Panc1 (cell line): ENCODE data around the gene RMDN3. TPM values are rescaled to one million over a fixed set of nuclear protein-coding genes. Genes with fewer than 3 reads are reported as not detected.

Experiments
- ATAC-seq: fragments of 200-7000 bp; cut with Tn5 transposase; 2 replicates; pipeline ENCODE4 v1.9.1; 2020; ENCODE audit warnings: mild to moderate bottlenecking, moderate library complexity
- BruUV-seq: library from RNA; stranded (reverse); fragments of 400-500 nt; replicated peaks from 2 replicates; lab custom pipeline; 2021; lab: Mats Ljungman, UMichigan
- CTCF ChIA-PET: fragments of 300-600 bp; sonication (Branson Sonifier 250); formaldehyde crosslinking; loops from one replicate; lab custom pipeline; 2022; ENCODE audit warnings: antibody characterized with exemption; lab: Charles Lee
- POLR2A ChIA-PET: fragments of 300-600 bp; sonication (Branson Sonifier 250); formaldehyde crosslinking; loops from one replicate; lab custom pipeline; 2022; ENCODE audit warnings: antibody characterized with exemption; lab: Charles Lee
- DNase-seq: peaks from one replicate; pipeline ENCODE4 v3.0.0-alpha.2; 2010; ENCODE audit warnings: low read depth, low spot score
- H3K27ac ChIP-seq: 2 replicates; pipeline ENCODE4 v1.5.1; 2011; ENCODE audit warnings: mild to moderate bottlenecking, low read length, inconsistent platforms
- H3K27me3 ChIP-seq: fragments of 200-500 bp; sonication (Bioruptor generic); 2 replicates; pipeline ENCODE4 v1.6.0; 2014; ENCODE audit warnings: low read length, inconsistent platforms; ENCODE audit not compliant: control insufficient read depth, insufficient read depth
- H3K36me3 ChIP-seq: fragments of 200-500 bp; sonication (Bioruptor generic); 2 replicates; pipeline ENCODE4 v1.5.1; 2014; ENCODE audit warnings: inconsistent platforms, mild to moderate bottlenecking, low read length, moderate library complexity; ENCODE audit not compliant: control insufficient read depth, insufficient read depth
- H3K4me1 ChIP-seq: 2 replicates; pipeline ENCODE4 v1.5.1; 2011; ENCODE audit warnings: inconsistent platforms, mild to moderate bottlenecking, low read length, moderate library complexity; ENCODE audit not compliant: control insufficient read depth, insufficient read depth
- H3K4me3 ChIP-seq, 2 experiments: 2 replicates each; pipeline ENCODE4 v1.5.1; 2011 to 2012; ENCODE audit warnings: low read depth in 2 of 2, low read length in 2 of 2, mild to moderate bottlenecking in 2 of 2, inconsistent platforms in 1 of 2, moderate library complexity in 1 of 2
- H3K9me3 ChIP-seq: fragments of 200-500 bp; sonication (Bioruptor generic); 2 replicates; pipeline ENCODE4 v1.5.1; 2014; ENCODE audit warnings: low read depth, mild to moderate bottlenecking, inconsistent platforms, low read length, moderate library complexity; ENCODE audit not compliant: control insufficient read depth, insufficient read depth
- POLR2AphosphoS5 ChIP-seq: IDR thresholded peaks from 2 replicates; pipeline ENCODE4 v1.6.1; 2012; ENCODE audit warnings: mild to moderate bottlenecking, low read depth, low read length, moderate library complexity
- REST ChIP-seq, 2 experiments: IDR thresholded peaks; 2 replicates each; pipeline ENCODE4 v1.6.1; 2011 to 2012; ENCODE audit warnings: low read depth in 2 of 2, control low read depth in 1 of 2, low read length in 1 of 2, mild to moderate bottlenecking in 1 of 2, moderate library complexity in 1 of 2; ENCODE audit not compliant: insufficient read depth in 1 of 2
- SIN3A ChIP-seq: IDR thresholded peaks from 2 replicates; pipeline ENCODE4 v1.6.1; 2012; ENCODE audit warnings: low read depth, mild to moderate bottlenecking, low read length, moderate library complexity, borderline replicate concordance; ENCODE audit not compliant: insufficient read depth
- TCF7L2 ChIP-seq: IDR thresholded peaks from 2 replicates; pipeline ENCODE4 v1.6.1; 2011; ENCODE audit warnings: mild to moderate bottlenecking, low read depth, low read length, inconsistent platforms
- in situ Hi-C: cut with HindIII; loops from 2 replicates; pipeline ENCODE4 v1.10.0; 2016; ENCODE audit warnings: low sequenced_read_pairs, low pct_unique_long_range_greater_than_20kb
- intact Hi-C: fragments of 100-400 bp; cut with micrococcal nuclease; formaldehyde crosslinking; loops from one replicate; pipeline ENCODE4 v1.10.0; 2022; ENCODE audit not compliant: unreplicated experiment
- total RNA-seq: library from RNA; stranded (reverse); gene quantifications from one replicate; pipeline ENCODE4 v1.2.1, GENCODE V29; 2021; ENCODE audit not compliant: unreplicated experiment
- TF ChIP-seq, protein P1 (sequence below): fragments of 450-650 bp; IDR thresholded peaks from 2 replicates; pipeline ENCODE4 v1.5.1; 2017; ENCODE audit warnings: mild to moderate bottlenecking

Gene RMDN3
- total RNA-seq, 1 experiment from 2014 or later, result 33.2 TPM

DNA sequence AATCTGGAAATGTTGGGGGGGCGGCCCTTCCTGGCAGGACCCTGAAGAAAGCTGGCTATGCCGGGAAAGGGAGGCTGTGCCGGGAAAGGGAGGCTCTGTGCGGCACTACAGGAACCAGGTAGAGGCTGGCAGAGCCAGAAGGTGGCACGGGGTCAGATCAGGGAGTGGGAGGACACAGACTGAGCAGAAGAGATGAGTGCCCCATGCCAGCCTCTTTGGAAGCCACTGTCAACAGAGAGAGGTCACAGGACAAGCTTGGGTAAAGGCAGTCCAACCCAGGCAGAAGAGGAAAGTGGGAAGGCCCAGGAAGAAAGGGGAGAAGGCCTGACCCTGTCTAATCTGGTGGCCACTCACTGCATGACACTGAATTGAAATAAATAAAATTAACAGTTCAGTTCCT is 16.2 kb upstream of the RMDN3 start:
- no TSS peak for BruUV-seq
- Histone ChIP-seq H3K4me1 (peaks cover 24% of the 10 kb centered on the region), H3K27me3 (no peaks in the 10 kb centered on the region), H3K36me3 (no peaks in the 10 kb centered on the region), H3K9me3 (no peaks in the 10 kb centered on the region), H3K4me3 (no peak overlapping the region), H3K27ac (no peak overlapping the region)
- intact Hi-C loops, result no loop called here
- ChIA-PET POLR2A (no interaction called here), CTCF (no interaction called here)
- DNase-seq (no peak), ATAC-seq (no peak)
- TF ChIP-seq POLR2AphosphoS5 (no peak), SIN3A (no peak), TCF7L2 (no peak), REST (IDR thresholded peaks at IDR 0.05; ENCODE audit: insufficient read depth in 1 of 2, low read depth in 2 of 2, low read length in 1 of 2) (no peak)
- TF ChIP-seq, protein P1, sequence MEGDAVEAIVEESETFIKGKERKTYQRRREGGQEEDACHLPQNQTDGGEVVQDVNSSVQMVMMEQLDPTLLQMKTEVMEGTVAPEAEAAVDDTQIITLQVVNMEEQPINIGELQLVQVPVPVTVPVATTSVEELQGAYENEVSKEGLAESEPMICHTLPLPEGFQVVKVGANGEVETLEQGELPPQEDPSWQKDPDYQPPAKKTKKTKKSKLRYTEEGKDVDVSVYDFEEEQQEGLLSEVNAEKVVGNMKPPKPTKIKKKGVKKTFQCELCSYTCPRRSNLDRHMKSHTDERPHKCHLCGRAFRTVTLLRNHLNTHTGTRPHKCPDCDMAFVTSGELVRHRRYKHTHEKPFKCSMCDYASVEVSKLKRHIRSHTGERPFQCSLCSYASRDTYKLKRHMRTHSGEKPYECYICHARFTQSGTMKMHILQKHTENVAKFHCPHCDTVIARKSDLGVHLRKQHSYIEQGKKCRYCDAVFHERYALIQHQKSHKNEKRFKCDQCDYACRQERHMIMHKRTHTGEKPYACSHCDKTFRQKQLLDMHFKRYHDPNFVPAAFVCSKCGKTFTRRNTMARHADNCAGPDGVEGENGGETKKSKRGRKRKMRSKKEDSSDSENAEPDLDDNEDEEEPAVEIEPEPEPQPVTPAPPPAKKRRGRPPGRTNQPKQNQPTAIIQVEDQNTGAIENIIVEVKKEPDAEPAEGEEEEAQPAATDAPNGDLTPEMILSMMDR, result no peak
- in situ Hi-C loops, result no loop called here

- no TSS peak for BruUV-seq
- DNase-seq, result no peak
- ChIA-PET POLR2A (interaction anchor here (0.6 kb wide), 1 partner anchor 428 kb away, joined by 3 read pairs; no protein-coding TSS in a partner anchor), CTCF (interaction anchor here (0.5 to 0.7 kb wide), 2 partner anchors 34 to 298 kb away, joined by 4 read pairs; no protein-coding TSS in a partner anchor)
- in situ Hi-C loops, result no loop called here
- no peaks in the 10 kb centered on the region for H3K27me3 ChIP-seq
- no peak for ATAC-seq
- H3K36me3 ChIP-seq, result no peaks in the 10 kb centered on the region
- no peak overlapping the region for H3K27ac ChIP-seq
- intact Hi-C loops, result no loop called here
- H3K4me3 ChIP-seq, result no peak overlapping the region
- TF ChIP-seq POLR2AphosphoS5 (no peak), TCF7L2 (no peak), REST (IDR thresholded peaks at IDR 0.05; ENCODE audit: insufficient read depth in 1 of 2, low read depth in 2 of 2, low read length in 1 of 2) (no peak), SIN3A (no peak)
- TF ChIP-seq, protein P1, result no peak
- H3K4me1 ChIP-seq, result peaks cover 34% of the 10 kb centered on the region
- no peaks in the 10 kb centered on the region for H3K9me3 ChIP-seq
Measured at GRCh38 chr15:40770147-40770721, 15.2 kb upstream of the RMDN3 start.
